K562 (cell line): ENCODE measurements around the gene TPO. TPM values are rescaled to one million over a fixed set of nuclear protein-coding genes. Genes with fewer than 3 reads are reported as not detected.

Source experiments
- ATAC-seq: fragments of 200-7000 bp; cut with Tn5 transposase; 3 replicates; pipeline ENCODE4 v1.9.1; 2020; ENCODE audit warnings: moderate library complexity
- BruUV-seq: library from RNA; stranded (reverse); fragments of 400-500 nt; replicated peaks from 2 replicates; lab custom pipeline; 2021; lab: Mats Ljungman, UMichigan
- CTCF ChIA-PET: fragments of 300-600 bp; formaldehyde crosslinking; extraction: SDS; loops from one replicate; lab custom pipeline; 2021; ENCODE audit warnings: low intra/inter-chr PET ratio; lab: Yijun Ruan, JAX
- POLR2A ChIA-PET: fragments of 300-600, 350-650 bp; sonication (Branson Sonifier 250); formaldehyde crosslinking; extraction: SDS; loops from one replicate; lab custom pipeline; 2021; ENCODE audit warnings: antibody characterized with exemption, inconsistent platforms; lab: Yijun Ruan, JAX
- DNase-seq, 4 experiments: peaks; one replicate each; pipeline versions ENCODE4 v3.0.0 to v3.0.0-alpha.2; 2011 to 2018; ENCODE audit warnings: low spot score in 3 of 4, mixed read lengths in 3 of 4; ENCODE audit errors: extremely low read depth in 1 of 4
- FAIRE-seq: peaks from 2 replicates; lab custom pipeline; 2011; peaks lifted over from hg19 to GRCh38; lab: Jason Lieb, UNC
- H2AFZ ChIP-seq: 2 replicates; pipeline ENCODE4 v1.6.0; 2011; ENCODE audit warnings: low read depth, low read length, control low read depth, inconsistent platforms
- H3K27ac ChIP-seq: fragments of 200-600 bp; 3 replicates; pipeline ENCODE4 v1.8.0; 2011; ENCODE audit warnings: low read depth, mild to moderate bottlenecking, control low read depth, inconsistent platforms, low read length, moderate library complexity, mixed read lengths; ENCODE audit errors: extremely low read depth
- H3K27me3 ChIP-seq, 2 experiments: fragments of 300-600 bp in 1 of 2; 2 replicates in 1 of 2; 3 replicates in 1 of 2; pipeline versions ENCODE4 v1.6.0 to v1.8.0; 2011; ENCODE audit warnings: inconsistent platforms in 2 of 2, low read length in 2 of 2, mild to moderate bottlenecking in 1 of 2, mixed read lengths in 1 of 2, moderate library complexity in 1 of 2; ENCODE audit not compliant: control insufficient read depth in 2 of 2, insufficient read depth in 2 of 2
- H3K36me3 ChIP-seq: fragments of 300-600 bp; 3 replicates; pipeline ENCODE4 v1.8.0; 2011; ENCODE audit warnings: mild to moderate bottlenecking, low read length, inconsistent platforms; ENCODE audit not compliant: control insufficient read depth, insufficient read depth
- H3K4me1 ChIP-seq, 2 experiments: fragments of 200-600 bp in 1 of 2; replicated peaks in 1 of 2; 2 replicates in 1 of 2; 3 replicates in 1 of 2; pipeline versions ENCODE4 v1.5.1 to v1.8.0; 2011; ENCODE audit warnings: inconsistent platforms in 2 of 2, low read length in 2 of 2, mild to moderate bottlenecking in 1 of 2, mixed read lengths in 1 of 2, moderate library complexity in 1 of 2; ENCODE audit not compliant: control insufficient read depth in 2 of 2, insufficient read depth in 2 of 2
- H3K4me2 ChIP-seq: 2 replicates; pipeline ENCODE4 v1.6.1; 2011; ENCODE audit warnings: low read length, control low read depth, inconsistent platforms, mixed read lengths; ENCODE audit not compliant: insufficient read depth
- H3K4me3 ChIP-seq: fragments of 200-600 bp; sonication (generic), shearing (Covaris generic); 2 replicates; pipeline ENCODE4 v1.5.1; 2016; ENCODE audit warnings: control low read depth, inconsistent platforms
- H3K79me2 ChIP-seq: fragments of 200-600 bp; 3 replicates; pipeline ENCODE4 v1.8.0; 2011; ENCODE audit warnings: low read length, inconsistent platforms; ENCODE audit not compliant: control insufficient read depth, insufficient read depth
- H3K9ac ChIP-seq, 2 experiments: 2 replicates each; pipeline versions ENCODE4 v1.6.0 to v1.6.1; 2011; ENCODE audit warnings: low read depth in 2 of 2, low read length in 2 of 2, control low read depth in 1 of 2, inconsistent platforms in 1 of 2, mild to moderate bottlenecking in 1 of 2, mixed read lengths in 1 of 2; ENCODE audit not compliant: insufficient read depth in 1 of 2
- H3K9me1 ChIP-seq: one replicate; pipeline ENCODE4 v1.6.0; 2011; ENCODE audit warnings: inconsistent platforms, mild to moderate bottlenecking, low read length, moderate library complexity; ENCODE audit not compliant: control insufficient read depth, insufficient read depth
- H3K9me3 ChIP-seq: replicated peaks from 2 replicates; pipeline ENCODE4 v1.5.1; 2011; ENCODE audit warnings: low read depth, low read length, inconsistent platforms; ENCODE audit not compliant: control insufficient read depth, insufficient read depth
- H4K20me1 ChIP-seq: replicated peaks from 2 replicates; pipeline ENCODE4 v1.6.1; 2011; ENCODE audit warnings: low read length, inconsistent platforms, mixed read lengths; ENCODE audit not compliant: control insufficient read depth, insufficient read depth
- EP300 ChIP-seq: IDR thresholded peaks from 2 replicates; pipeline ENCODE4 v1.6.1; 2012; ENCODE audit warnings: low read length, improper control_type of control experiment
- NONO ChIP-seq, 2 experiments: fragments of 200-400 bp in 1 of 2; fragments of 450-650 bp in 1 of 2; formaldehyde crosslinking in 1 of 2; IDR thresholded peaks; 2 replicates each; pipeline ENCODE4 v1.6.1; 2017; ENCODE audit warnings: low read depth in 2 of 2, mild to moderate bottlenecking in 2 of 2, moderate library complexity in 2 of 2, low read length in 1 of 2
- ZNF644 ChIP-seq: fragments of 200-800 bp; sonication (Bioruptor generic); IDR thresholded peaks from 2 replicates; pipeline ENCODE4 v1.6.1; 2016; ENCODE audit warnings: low read depth, missing genetic modification characterization, missing compliant biosample characterization
- WGBS: fragments of 100-300 bp; shearing (Covaris generic); methylation state at CpG from one replicate; pipeline ENCODE4 v1.1.6; 2016; ENCODE audit warnings: low coverage, mixed read lengths; ENCODE audit not compliant: insufficient coverage; ENCODE audit errors: missing lambda C conversion rate; 5-methylcytosine and 5-hydroxymethylcytosine counted together
- in situ Hi-C: fragments of 300-500 bp; cut with MboI; formaldehyde crosslinking; loops from 4 replicates; pipeline ENCODE4 v1.15.0; 2018; ENCODE audit warnings: inconsistent platforms, mixed read lengths
- intact Hi-C: fragments of 100-400 bp; cut with micrococcal nuclease; formaldehyde crosslinking; loops from 2 replicates; pipeline ENCODE4 v1.14.2; 2022
- polyA plus RNA-seq, 8 experiments: library from polyadenylated mRNA; depleted of rRNA in 4 of 8; stranded (reverse) in 5 of 8; unstranded in 3 of 8; fragments of >200 nt; fragmentation: Nextera tagmentation in 2 of 8; fragmentation: Illumina TruSeq in 1 of 8; extraction: Ambion mirVana in 2 of 8; extraction: Trizol in 1 of 8; gene quantifications; 2 replicates each; pipeline versions ENCODE4 v1.2.1 to v1.2.3, GENCODE V29; 2011 to 2014; ENCODE audit warnings: inconsistent platforms in 1 of 8, missing spikeins in 1 of 8
- total RNA-seq, 7 experiments: library from RNA; depleted of rRNA in 6 of 7; stranded (reverse); fragments of >200 nt in 6 of 7; fragmentation: Illumina TruSeq in 2 of 7; extraction: Trizol in 2 of 7; gene quantifications; 2 replicates each; pipeline versions ENCODE4 v1.2.1 to v1.2.3, GENCODE V29; 2011 to 2021; ENCODE audit warnings: low replicate concordance in 1 of 7
- TF ChIP-seq, protein P1 (sequence below): fragments of 150-350 bp; conservative IDR thresholded peaks from 2 replicates; pipeline ENCODE4 v1.6.1; 2014; ENCODE audit warnings: low read length
- TF ChIP-seq, protein P2 (sequence below): fragments of 450-650 bp; IDR thresholded peaks from 2 replicates; pipeline ENCODE4 v1.6.1; 2017; ENCODE audit warnings: antibody characterized with exemption, mild to moderate bottlenecking
- TF ChIP-seq, protein P3 (sequence below): sonication (generic); formaldehyde crosslinking; IDR thresholded peaks from 2 replicates; pipeline ENCODE4 v1.8.0; 2022; ENCODE audit warnings: mild to moderate bottlenecking, missing genetic modification reagents

Gene TPO
- total and polyA plus RNA-seq, 9 of the 15 experiments (the other 6 are each of a cell fraction or from before 2014, with no cell fraction given): not detected

DNA sequence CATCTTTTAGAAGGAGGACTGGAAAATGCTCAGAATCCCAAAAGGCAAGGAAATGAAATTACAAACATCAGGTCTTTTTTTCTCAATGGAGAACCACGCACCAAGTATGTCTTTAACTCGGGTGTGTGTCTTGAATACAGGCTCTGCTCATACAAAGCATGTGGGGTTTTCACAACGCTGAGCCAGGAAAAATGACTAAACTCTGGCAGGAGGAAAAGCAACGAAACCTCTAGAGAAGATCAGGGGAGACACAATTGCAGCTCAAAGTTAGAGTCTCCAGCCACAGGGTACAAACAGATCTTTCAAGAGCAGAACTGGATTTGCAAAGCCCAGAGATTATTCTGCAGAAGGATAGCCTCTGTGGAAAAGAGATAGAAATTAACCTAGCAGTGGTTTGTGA, 42.8 kb upstream of the TPO start:
- CTCF ChIA-PET: no interaction called here
- Histone ChIP-seq H3K9me1 (no peaks in the 10 kb centered on the region), H3K4me3 (no peak overlapping the region), H3K4me1 (no peaks in the 10 kb centered on the region), H3K79me2 (no peaks in the 10 kb centered on the region), H3K27me3 (peaks cover 3 to 17% of the 10 kb centered on the region in 2 experiments; a peak in 4 of 5 replicates), H4K20me1 (no peaks in the 10 kb centered on the region), H3K9ac (no peak overlapping the region), H3K27ac (no peak overlapping the region)
- in situ Hi-C loops: no loop called here
- ATAC-seq (no peak), DNase-seq (no peak), FAIRE-seq (no peak)
- intact Hi-C loops: no loop called here
- 0% methylated on average over 4 of the region's 4 CpGs for WGBS
- POLR2A ChIA-PET: interaction anchor here (0.8 kb wide), 1 partner anchor 1152 kb away, joined by 3 read pairs; no protein-coding TSS in a partner anchor
- no peak for TF ChIP-seq EP300
- TF ChIP-seq ZNF644: no peak
- TF ChIP-seq, all 486 proteins: peak for 0
- BruUV-seq: no TSS peak
- Histone ChIP-seq H3K9me3 (no peaks in the 10 kb centered on the region), H2AFZ (no peak overlapping the region), H3K36me3 (no peaks in the 10 kb centered on the region), H3K4me2 (no peak overlapping the region)

DNA sequence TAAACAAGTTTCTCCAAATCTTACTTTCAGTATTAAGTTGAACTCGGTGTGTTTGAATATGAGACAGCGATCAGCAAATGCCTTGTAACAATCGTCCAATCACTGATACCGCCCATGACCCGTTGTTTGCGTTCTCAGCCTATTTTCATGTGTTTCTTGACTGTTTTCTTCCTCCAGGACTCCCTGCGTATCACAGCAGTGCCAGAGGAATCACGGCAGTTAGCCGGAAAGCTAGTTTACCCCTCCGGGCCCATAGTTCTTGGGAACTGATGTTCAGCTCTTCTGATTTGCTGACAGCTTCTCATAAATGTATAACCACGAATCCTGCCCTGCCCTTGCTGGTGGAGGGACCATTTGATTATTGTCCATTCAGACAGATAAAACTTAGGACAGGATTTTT, 42.2 kb upstream of the TPO start:
- intact Hi-C loops: no loop called here
- no peak overlapping the region for H3K4me2 ChIP-seq
- H3K27me3 ChIP-seq: peaks cover 8 to 23% of the 10 kb centered on the region in 2 experiments; a peak in 4 of 5 replicates
- in situ Hi-C loops: no loop called here
- H4K20me1 ChIP-seq: no peaks in the 10 kb centered on the region
- no peak for DNase-seq
- H3K4me1 ChIP-seq: no peaks in the 10 kb centered on the region
- WGBS: under 1% methylated on average over 11 of the region's 11 CpGs
- H3K27ac ChIP-seq: no peak overlapping the region
- BruUV-seq: no TSS peak
- no peaks in the 10 kb centered on the region for H3K79me2 ChIP-seq
- no peak for FAIRE-seq
- no peaks in the 10 kb centered on the region for H3K36me3 ChIP-seq
- H3K9ac ChIP-seq: no peak overlapping the region
- ChIA-PET CTCF (no interaction called here), POLR2A (no interaction called here)
- H3K9me1 ChIP-seq: no peaks in the 10 kb centered on the region
- H3K4me3 ChIP-seq: no peak overlapping the region
- ATAC-seq: no peak
- no peaks in the 10 kb centered on the region for H3K9me3 ChIP-seq
- no peak overlapping the region for H2AFZ ChIP-seq
- TF ChIP-seq, protein P1, sequence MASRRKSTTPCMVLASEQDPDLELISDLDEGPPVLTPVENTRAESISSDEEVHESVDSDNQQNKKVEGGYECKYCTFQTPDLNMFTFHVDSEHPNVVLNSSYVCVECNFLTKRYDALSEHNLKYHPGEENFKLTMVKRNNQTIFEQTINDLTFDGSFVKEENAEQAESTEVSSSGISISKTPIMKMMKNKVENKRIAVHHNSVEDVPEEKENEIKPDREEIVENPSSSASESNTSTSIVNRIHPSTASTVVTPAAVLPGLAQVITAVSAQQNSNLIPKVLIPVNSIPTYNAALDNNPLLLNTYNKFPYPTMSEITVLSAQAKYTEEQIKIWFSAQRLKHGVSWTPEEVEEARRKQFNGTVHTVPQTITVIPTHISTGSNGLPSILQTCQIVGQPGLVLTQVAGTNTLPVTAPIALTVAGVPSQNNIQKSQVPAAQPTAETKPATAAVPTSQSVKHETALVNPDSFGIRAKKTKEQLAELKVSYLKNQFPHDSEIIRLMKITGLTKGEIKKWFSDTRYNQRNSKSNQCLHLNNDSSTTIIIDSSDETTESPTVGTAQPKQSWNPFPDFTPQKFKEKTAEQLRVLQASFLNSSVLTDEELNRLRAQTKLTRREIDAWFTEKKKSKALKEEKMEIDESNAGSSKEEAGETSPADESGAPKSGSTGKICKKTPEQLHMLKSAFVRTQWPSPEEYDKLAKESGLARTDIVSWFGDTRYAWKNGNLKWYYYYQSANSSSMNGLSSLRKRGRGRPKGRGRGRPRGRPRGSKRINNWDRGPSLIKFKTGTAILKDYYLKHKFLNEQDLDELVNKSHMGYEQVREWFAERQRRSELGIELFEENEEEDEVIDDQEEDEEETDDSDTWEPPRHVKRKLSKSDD: no peak
- TF ChIP-seq, protein P2, sequence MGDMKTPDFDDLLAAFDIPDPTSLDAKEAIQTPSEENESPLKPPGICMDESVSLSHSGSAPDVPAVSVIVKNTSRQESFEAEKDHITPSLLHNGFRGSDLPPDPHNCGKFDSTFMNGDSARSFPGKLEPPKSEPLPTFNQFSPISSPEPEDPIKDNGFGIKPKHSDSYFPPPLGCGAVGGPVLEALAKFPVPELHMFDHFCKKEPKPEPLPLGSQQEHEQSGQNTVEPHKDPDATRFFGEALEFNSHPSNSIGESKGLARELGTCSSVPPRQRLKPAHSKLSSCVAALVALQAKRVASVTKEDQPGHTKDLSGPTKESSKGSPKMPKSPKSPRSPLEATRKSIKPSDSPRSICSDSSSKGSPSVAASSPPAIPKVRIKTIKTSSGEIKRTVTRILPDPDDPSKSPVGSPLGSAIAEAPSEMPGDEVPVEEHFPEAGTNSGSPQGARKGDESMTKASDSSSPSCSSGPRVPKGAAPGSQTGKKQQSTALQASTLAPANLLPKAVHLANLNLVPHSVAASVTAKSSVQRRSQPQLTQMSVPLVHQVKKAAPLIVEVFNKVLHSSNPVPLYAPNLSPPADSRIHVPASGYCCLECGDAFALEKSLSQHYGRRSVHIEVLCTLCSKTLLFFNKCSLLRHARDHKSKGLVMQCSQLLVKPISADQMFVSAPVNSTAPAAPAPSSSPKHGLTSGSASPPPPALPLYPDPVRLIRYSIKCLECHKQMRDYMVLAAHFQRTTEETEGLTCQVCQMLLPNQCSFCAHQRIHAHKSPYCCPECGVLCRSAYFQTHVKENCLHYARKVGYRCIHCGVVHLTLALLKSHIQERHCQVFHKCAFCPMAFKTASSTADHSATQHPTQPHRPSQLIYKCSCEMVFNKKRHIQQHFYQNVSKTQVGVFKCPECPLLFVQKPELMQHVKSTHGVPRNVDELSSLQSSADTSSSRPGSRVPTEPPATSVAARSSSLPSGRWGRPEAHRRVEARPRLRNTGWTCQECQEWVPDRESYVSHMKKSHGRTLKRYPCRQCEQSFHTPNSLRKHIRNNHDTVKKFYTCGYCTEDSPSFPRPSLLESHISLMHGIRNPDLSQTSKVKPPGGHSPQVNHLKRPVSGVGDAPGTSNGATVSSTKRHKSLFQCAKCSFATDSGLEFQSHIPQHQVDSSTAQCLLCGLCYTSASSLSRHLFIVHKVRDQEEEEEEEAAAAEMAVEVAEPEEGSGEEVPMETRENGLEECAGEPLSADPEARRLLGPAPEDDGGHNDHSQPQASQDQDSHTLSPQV: no peak
- TF ChIP-seq NONO (IDR thresholded peaks at IDR 0.05; ENCODE audit: low read depth in 2 of 2, low read length in 1 of 2): no peak
- TF ChIP-seq, protein P3, sequence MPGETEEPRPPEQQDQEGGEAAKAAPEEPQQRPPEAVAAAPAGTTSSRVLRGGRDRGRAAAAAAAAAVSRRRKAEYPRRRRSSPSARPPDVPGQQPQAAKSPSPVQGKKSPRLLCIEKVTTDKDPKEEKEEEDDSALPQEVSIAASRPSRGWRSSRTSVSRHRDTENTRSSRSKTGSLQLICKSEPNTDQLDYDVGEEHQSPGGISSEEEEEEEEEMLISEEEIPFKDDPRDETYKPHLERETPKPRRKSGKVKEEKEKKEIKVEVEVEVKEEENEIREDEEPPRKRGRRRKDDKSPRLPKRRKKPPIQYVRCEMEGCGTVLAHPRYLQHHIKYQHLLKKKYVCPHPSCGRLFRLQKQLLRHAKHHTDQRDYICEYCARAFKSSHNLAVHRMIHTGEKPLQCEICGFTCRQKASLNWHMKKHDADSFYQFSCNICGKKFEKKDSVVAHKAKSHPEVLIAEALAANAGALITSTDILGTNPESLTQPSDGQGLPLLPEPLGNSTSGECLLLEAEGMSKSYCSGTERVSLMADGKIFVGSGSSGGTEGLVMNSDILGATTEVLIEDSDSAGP: no peak
